Heart left ventricle (tissue), 16 donors: Measurements from ENCODE around the gene TNFAIP2. TPM values are rescaled to one million over a fixed set of nuclear protein-coding genes. Genes with fewer than 3 reads are reported as not detected.

ENCODE experiments used
- ATAC-seq, 4 donors: fragments of 200-7000 bp; cut with Tn5 transposase; one replicate each; pipeline ENCODE4 v1.9.1; 2020 to 2022; ENCODE audit warnings: moderate library complexity in 4 of 4, mild to moderate bottlenecking in 3 of 4, moderate number of reproducible peaks in 1 of 4
- DNase-seq, 5 donors: peaks; one replicate each; pipeline ENCODE4 v3.0.0-alpha.2; 2020
- H3K27ac ChIP-seq, 12 donors: fragments of 200-600 bp; sonication (generic) in 4 of 12; one replicate each; pipeline versions ENCODE4 v1.5.0 to v1.8.0; 2016 to 2022; ENCODE audit warnings: mild to moderate bottlenecking in 2 of 12
- H3K27me3 ChIP-seq, 9 donors: fragments of 200-600 bp; sonication (generic) in 2 of 9; one replicate each; pipeline versions ENCODE4 v1.5.1 to v1.8.0; 2016 to 2022; ENCODE audit warnings: mild to moderate bottlenecking in 3 of 9
- H3K36me3 ChIP-seq, 9 donors: fragments of 200-600 bp; sonication (generic) in 2 of 9; one replicate each; pipeline versions ENCODE4 v1.5.0 to v1.8.0; 2018 to 2022; ENCODE audit warnings: mild to moderate bottlenecking in 2 of 9
- H3K4me1 ChIP-seq, 12 donors: fragments of 200-600 bp; sonication (generic) in 4 of 12; one replicate each; pipeline versions ENCODE4 v1.5.0 to v1.8.0; 2016 to 2022; ENCODE audit warnings: mild to moderate bottlenecking in 3 of 12
- H3K4me3 ChIP-seq, 12 donors: fragments of 200-600 bp; sonication (generic) in 4 of 12; one replicate each; pipeline versions ENCODE4 v1.5.0 to v1.8.0; 2017 to 2022; ENCODE audit warnings: mild to moderate bottlenecking in 9 of 12, moderate library complexity in 4 of 12
- H3K9me3 ChIP-seq, 12 donors: fragments of 200-600 bp; sonication (generic) in 4 of 12; one replicate each; pipeline versions ENCODE4 v1.5.0 to v1.8.0; 2016 to 2022; ENCODE audit warnings: mild to moderate bottlenecking in 1 of 12
- CTCF ChIP-seq, 12 donors: fragments of 200-600 bp; sonication (generic) in 4 of 12; IDR thresholded peaks; one replicate each; pipeline versions ENCODE4 v1.5.0 to v1.8.0; 2018 to 2022; ENCODE audit warnings: antibody characterized with exemption in 12 of 12, mild to moderate bottlenecking in 5 of 12
- POLR2A ChIP-seq, 2 donors: fragments of 450-650 bp; IDR thresholded peaks; one replicate each; pipeline ENCODE4 v1.6.1; 2017; ENCODE audit warnings: antibody characterized with exemption in 2 of 2, mild to moderate bottlenecking in 2 of 2, moderate library complexity in 2 of 2
- WGBS, 4 donors: extraction: QIAGEN DNeasy Blood & Tissue Kit in 2 of 4; methylation state at CpG; one replicate each; pipeline versions ENCODE4 v1.1.5 to v1.1.7; 2013 to 2018; 5-methylcytosine and 5-hydroxymethylcytosine counted together
- intact Hi-C, 10 donors: fragments of 100-400 bp; cut with DNase I; formaldehyde crosslinking; loops; one replicate each; pipeline versions ENCODE4 v1.11.1 to v1.14.2; 2022
- polyA plus RNA-seq, 2 donors: library from polyadenylated mRNA; stranded (reverse); fragments of 200-250 nt; gene quantifications; one replicate each; pipeline ENCODE4 v1.2.3, GENCODE V29; 2013
- total RNA-seq, 9 donors: library from RNA; depleted of rRNA in 2 of 9; stranded (reverse); fragments of >200 nt in 2 of 9; fragmentation: NEBNext Ultra II Directional in 3 of 9; extraction: Animal tissue kit (Norgen Biotek cat#: 25700) in 3 of 9; gene quantifications; one replicate each; pipeline versions ENCODE4 v1.1.0 to v1.2.4, GENCODE V29; 2016 to 2023
- donor health status: ischemic (EF 13 %, LVEDD 7.1; RV severe dilation, severe dysfunction).
- donor health status: healthy with polysubstance abuse.
- donor health status: DM: no; HTN: yes; CAD: no.
- donor health status: DM: no; HTN: no; CAD: no.
- donor health status: ischemic (EF 25% LVEDD 6.9; RV normal size, moderate dysfunction).
- donor health status: ischemic (EF 25% LVEDD 5.7; RV mildly dilated, moderate dysfunction).
- donor health status: healthy.
- donor health status: DM: yes; HTN: yes; CAD: no.
- donor health status: ischemic (EF 35%, LVEDD 5.7; RV mildly dilated, moderate dysfunction).
- donor health status: nonischemic (EF 11% LVEDD 7.7; RV severe dilation, severe dysfunction).
- donor health status: DM: yes; HTN: yes; CAD: no.
- donor health status: PGD.
- donor health status: ischemic (EF 29% LVEDD 5.4; RV normal size, mild dysfunction).
- donor health status: nonischemic (EF 23%, LVEDD 6.1; RV moderate dilation, normal function).

Gene TNFAIP2
- total and polyA plus RNA-seq, 11 donors: 22.0 to 253 (median 33.5) TPM

GRCh38 chr14:103135333-103136260 lies 12.3 kb downstream of the TNFAIP2 start:
- Histone ChIP-seq H3K4me1 (peaks cover 0 to 37% (median 21%) of the 10 kb centered on the region in 12 donors), H3K4me3 (no peak overlapping the region), H3K36me3 (peaks cover 4 to 66% (median 42%) of the 10 kb centered on the region in 9 donors), H3K27ac (peak overlapping the region in 3 of 12 donors; percentile 45 to 60 (median 55)), H3K9me3 (no peaks in the 10 kb centered on the region), H3K27me3 (no peaks in the 10 kb centered on the region)
- DNase-seq: no peak
- ATAC-seq: no peak
- no peak for TF ChIP-seq POLR2A (IDR thresholded peaks at IDR 0.05)
- no peak for TF ChIP-seq CTCF (IDR thresholded peaks at IDR 0.05)
- intact Hi-C loops: no loop called here
- WGBS, 4 donors: 90 to 97% (median 94%) methylated on average over 12 to 26 of the region's 26 CpGs

- TF ChIP-seq POLR2A (IDR thresholded peaks at IDR 0.05) (no peak), CTCF (IDR thresholded peaks at IDR 0.05) (no peak)
- peak in 1 of 5 donors; percentile 75 for DNase-seq
- H3K4me3 ChIP-seq: no peak overlapping the region
- peak overlapping the region in 4 of 12 donors; percentile 13 to 60 (median 50) for H3K27ac ChIP-seq
- H3K36me3 ChIP-seq: peaks cover 4 to 56% (median 35%) of the 10 kb centered on the region in 9 donors
- H3K4me1 ChIP-seq: peaks cover 0 to 42% (median 18%) of the 10 kb centered on the region in 12 donors
- ATAC-seq: peak in 2 of 4 donors; percentile 23 to 68
- H3K9me3 ChIP-seq: no peaks in the 10 kb centered on the region
- intact Hi-C loops: no loop called here
- 62 to 79% (median 72%) methylated on average over 20 of the region's 20 CpGs for whole genome bisulfite sequencing, 4 donors
- peaks cover 0 to 4% (median 0%) of the 10 kb centered on the region in 9 donors for H3K27me3 ChIP-seq
These were observed 13.4 kb downstream of the TNFAIP2 start for GRCh38 chr14:103136388-103137271.

GRCh38 chr14:103137689-103138300 lies 14.5 kb downstream of the TNFAIP2 start:
- Histone ChIP-seq H3K4me3 (no peak overlapping the region), H3K9me3 (no peaks in the 10 kb centered on the region), H3K27ac (peak overlapping the region in 5 of 12 donors; percentile 38 to 60 (median 45)), H3K4me1 (peaks cover 0 to 35% (median 16%) of the 10 kb centered on the region in 12 donors), H3K36me3 (peaks cover 4 to 44% (median 28%) of the 10 kb centered on the region in 9 donors), H3K27me3 (peaks cover 0 to 9% (median 0%) of the 10 kb centered on the region in 9 donors)
- ATAC-seq: peak in 3 of 4 donors; percentile 21 to 31 (median 29)
- DNase-seq: no peak
- WGBS, 4 donors: 64 to 83% (median 67%) methylated on average over 15 to 22 of the region's 22 CpGs
- TF ChIP-seq POLR2A (IDR thresholded peaks at IDR 0.05) (no peak), CTCF (IDR thresholded peaks at IDR 0.05) (no peak)
- intact Hi-C loops: no loop called here
